HepG2 (cell line): Measurements from ENCODE around the gene TATDN3. TPM values are rescaled to one million over a fixed set of nuclear protein-coding genes. Genes with fewer than 3 reads are reported as not detected.

Source experiments
- ARNTL ChIP-seq: sonication (generic); formaldehyde crosslinking; IDR thresholded peaks from 2 replicates; pipeline ENCODE4 v1.4.0; 2020; ENCODE audit warnings: mild to moderate bottlenecking, missing genetic modification reagents
- CHD2 ChIP-seq: IDR thresholded peaks from 2 replicates; pipeline ENCODE4 v1.6.1; 2011; ENCODE audit warnings: low read depth, low read length, improper control_type of control experiment
- HOXA7 ChIP-seq: sonication (generic); formaldehyde crosslinking; IDR thresholded peaks from 2 replicates; pipeline ENCODE4 v1.8.1; 2022; ENCODE audit warnings: mild to moderate bottlenecking, missing genetic modification reagents, moderate library complexity
- NR2F6 ChIP-seq, 2 experiments: IDR thresholded peaks; 2 replicates each; pipeline ENCODE4 v1.6.1; 2016; ENCODE audit warnings: antibody characterized with exemption in 1 of 2, mild to moderate bottlenecking in 1 of 2
- PRPF4 ChIP-seq: fragments of 200-400 bp; formaldehyde crosslinking; IDR thresholded peaks from 2 replicates; pipeline ENCODE4 v1.6.1; 2016; ENCODE audit warnings: low read length, low read depth; ENCODE audit not compliant: poor library complexity, severe bottlenecking
- REPIN1 ChIP-seq: sonication (generic); formaldehyde crosslinking; IDR thresholded peaks from 2 replicates; pipeline ENCODE4 v1.8.0; 2022; ENCODE audit warnings: missing genetic modification reagents, low read depth, mild to moderate bottlenecking, borderline replicate concordance
- SMAD1 ChIP-seq: sonication (generic); formaldehyde crosslinking; IDR thresholded peaks from 2 replicates; pipeline ENCODE4 v1.4.0; 2020; ENCODE audit warnings: missing genetic modification reagents, low read depth, mild to moderate bottlenecking, borderline replicate concordance
- SP4 ChIP-seq: sonication (generic); formaldehyde crosslinking; IDR thresholded peaks from 2 replicates; pipeline ENCODE4 v1.8.1; 2023; ENCODE audit warnings: mild to moderate bottlenecking, missing genetic modification reagents
- ZNF101 ChIP-seq: sonication (generic); formaldehyde crosslinking; IDR thresholded peaks from 2 replicates; pipeline ENCODE4 v1.4.0; 2020; ENCODE audit warnings: mild to moderate bottlenecking, low read depth, missing genetic modification reagents, borderline replicate concordance
- ZNF629 ChIP-seq: sonication (generic); formaldehyde crosslinking; conservative IDR thresholded peaks from 2 replicates; pipeline ENCODE4 v1.5.0; 2020; ENCODE audit warnings: missing genetic modification reagents
- ZNF652 ChIP-seq: IDR thresholded peaks from 2 replicates; pipeline ENCODE4 v1.6.1; 2016; ENCODE audit warnings: low read depth, borderline replicate concordance
- ZNF75D ChIP-seq: sonication (generic); formaldehyde crosslinking; IDR thresholded peaks from 2 replicates; pipeline ENCODE4 v1.8.1; 2023; ENCODE audit warnings: missing genetic modification reagents, mild to moderate bottlenecking, borderline replicate concordance
- ZNF841 ChIP-seq: sonication (generic); formaldehyde crosslinking; IDR thresholded peaks from 2 replicates; pipeline ENCODE4 v1.8.1; 2023; ENCODE audit warnings: missing genetic modification reagents, borderline replicate concordance
- polyA plus RNA-seq, 8 experiments: library from polyadenylated mRNA; depleted of rRNA in 3 of 8; stranded (reverse) in 7 of 8; unstranded in 1 of 8; fragments of >200 nt; fragmentation: Illumina TruSeq in 4 of 8; extraction: Trizol in 4 of 8; gene quantifications; 2 replicates each; pipeline versions ENCODE4 v1.2.1 to v1.2.3, GENCODE V29; 2011 to 2016; ENCODE audit warnings: low read depth in 4 of 8, missing spikeins in 1 of 8, mixed read lengths in 1 of 8; ENCODE audit not compliant: insufficient read depth in 1 of 8
- total RNA-seq, 5 experiments: library from RNA; depleted of rRNA; stranded (reverse); fragments of >200 nt; fragmentation: Illumina TruSeq; extraction: Trizol; gene quantifications; 2 replicates each; pipeline ENCODE4 v1.2.3, GENCODE V29; 2016; ENCODE audit warnings: low read depth in 1 of 5
- TF ChIP-seq, protein P1 (sequence below): sonication (generic); formaldehyde crosslinking; IDR thresholded peaks from 2 replicates; pipeline ENCODE4 v1.4.0; 2020; ENCODE audit warnings: mild to moderate bottlenecking, missing genetic modification reagents
- TF ChIP-seq, protein P2 (sequence below): sonication (generic); formaldehyde crosslinking; IDR thresholded peaks from 2 replicates; pipeline ENCODE4 v1.5.0; 2020; ENCODE audit warnings: mild to moderate bottlenecking, missing genetic modification reagents
- TF ChIP-seq, protein P3 (sequence below): sonication (generic); formaldehyde crosslinking; IDR thresholded peaks from 2 replicates; pipeline ENCODE4 v1.5.1; 2020; ENCODE audit warnings: mild to moderate bottlenecking, missing genetic modification reagents, borderline replicate concordance
- TF ChIP-seq, protein P4 (sequence below): sonication (generic); formaldehyde crosslinking; IDR thresholded peaks from 2 replicates; pipeline ENCODE4 v1.4.0; 2020; ENCODE audit warnings: missing genetic modification reagents

Gene TATDN3
- total and polyA plus RNA-seq, 2 of the 13 experiments (the other 11 are each of a cell fraction or from before 2014, with no cell fraction given) = 7.3 to 8.6 TPM

DNA sequence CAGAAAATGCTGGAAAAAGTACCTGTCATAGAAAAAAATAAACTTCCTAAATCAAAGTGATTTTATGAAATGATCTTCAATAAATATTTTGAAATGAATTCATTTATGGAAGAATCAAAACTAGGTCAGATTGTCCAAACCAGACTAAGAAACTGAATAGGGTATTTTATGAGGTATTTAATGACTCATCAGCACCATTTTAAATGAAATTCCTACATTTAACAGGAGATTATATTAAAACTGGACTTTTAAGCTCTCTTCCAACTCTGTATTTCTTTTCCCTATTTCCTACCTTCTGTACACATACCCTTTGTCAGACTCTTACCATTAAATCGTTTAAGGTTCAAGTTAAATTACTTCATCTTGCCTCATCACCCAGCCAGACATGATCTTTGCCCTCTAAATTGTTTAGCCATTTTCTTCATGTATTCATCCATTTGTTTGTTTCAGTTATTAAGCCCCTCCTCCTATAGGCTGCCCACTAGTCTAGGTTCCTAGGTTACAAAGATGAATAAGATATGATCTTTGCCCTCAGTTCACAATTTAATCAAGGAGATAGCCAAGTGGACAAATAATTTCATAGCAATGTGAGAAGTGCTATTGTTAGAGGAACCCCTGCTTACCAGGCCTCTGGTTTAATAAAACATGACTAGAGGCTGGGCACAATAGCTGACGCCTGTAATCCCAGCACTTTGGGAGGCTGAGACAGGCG lies 25.0 kb downstream of the TATDN3 start (continued):
- TF ChIP-seq, protein P1, sequence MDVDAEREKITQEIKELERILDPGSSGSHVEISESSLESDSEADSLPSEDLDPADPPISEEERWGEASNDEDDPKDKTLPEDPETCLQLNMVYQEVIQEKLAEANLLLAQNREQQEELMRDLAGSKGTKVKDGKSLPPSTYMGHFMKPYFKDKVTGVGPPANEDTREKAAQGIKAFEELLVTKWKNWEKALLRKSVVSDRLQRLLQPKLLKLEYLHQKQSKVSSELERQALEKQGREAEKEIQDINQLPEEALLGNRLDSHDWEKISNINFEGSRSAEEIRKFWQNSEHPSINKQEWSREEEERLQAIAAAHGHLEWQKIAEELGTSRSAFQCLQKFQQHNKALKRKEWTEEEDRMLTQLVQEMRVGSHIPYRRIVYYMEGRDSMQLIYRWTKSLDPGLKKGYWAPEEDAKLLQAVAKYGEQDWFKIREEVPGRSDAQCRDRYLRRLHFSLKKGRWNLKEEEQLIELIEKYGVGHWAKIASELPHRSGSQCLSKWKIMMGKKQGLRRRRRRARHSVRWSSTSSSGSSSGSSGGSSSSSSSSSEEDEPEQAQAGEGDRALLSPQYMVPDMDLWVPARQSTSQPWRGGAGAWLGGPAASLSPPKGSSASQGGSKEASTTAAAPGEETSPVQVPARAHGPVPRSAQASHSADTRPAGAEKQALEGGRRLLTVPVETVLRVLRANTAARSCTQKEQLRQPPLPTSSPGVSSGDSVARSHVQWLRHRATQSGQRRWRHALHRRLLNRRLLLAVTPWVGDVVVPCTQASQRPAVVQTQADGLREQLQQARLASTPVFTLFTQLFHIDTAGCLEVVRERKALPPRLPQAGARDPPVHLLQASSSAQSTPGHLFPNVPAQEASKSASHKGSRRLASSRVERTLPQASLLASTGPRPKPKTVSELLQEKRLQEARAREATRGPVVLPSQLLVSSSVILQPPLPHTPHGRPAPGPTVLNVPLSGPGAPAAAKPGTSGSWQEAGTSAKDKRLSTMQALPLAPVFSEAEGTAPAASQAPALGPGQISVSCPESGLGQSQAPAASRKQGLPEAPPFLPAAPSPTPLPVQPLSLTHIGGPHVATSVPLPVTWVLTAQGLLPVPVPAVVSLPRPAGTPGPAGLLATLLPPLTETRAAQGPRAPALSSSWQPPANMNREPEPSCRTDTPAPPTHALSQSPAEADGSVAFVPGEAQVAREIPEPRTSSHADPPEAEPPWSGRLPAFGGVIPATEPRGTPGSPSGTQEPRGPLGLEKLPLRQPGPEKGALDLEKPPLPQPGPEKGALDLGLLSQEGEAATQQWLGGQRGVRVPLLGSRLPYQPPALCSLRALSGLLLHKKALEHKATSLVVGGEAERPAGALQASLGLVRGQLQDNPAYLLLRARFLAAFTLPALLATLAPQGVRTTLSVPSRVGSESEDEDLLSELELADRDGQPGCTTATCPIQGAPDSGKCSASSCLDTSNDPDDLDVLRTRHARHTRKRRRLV = no peak
- TF ChIP-seq, protein P2, sequence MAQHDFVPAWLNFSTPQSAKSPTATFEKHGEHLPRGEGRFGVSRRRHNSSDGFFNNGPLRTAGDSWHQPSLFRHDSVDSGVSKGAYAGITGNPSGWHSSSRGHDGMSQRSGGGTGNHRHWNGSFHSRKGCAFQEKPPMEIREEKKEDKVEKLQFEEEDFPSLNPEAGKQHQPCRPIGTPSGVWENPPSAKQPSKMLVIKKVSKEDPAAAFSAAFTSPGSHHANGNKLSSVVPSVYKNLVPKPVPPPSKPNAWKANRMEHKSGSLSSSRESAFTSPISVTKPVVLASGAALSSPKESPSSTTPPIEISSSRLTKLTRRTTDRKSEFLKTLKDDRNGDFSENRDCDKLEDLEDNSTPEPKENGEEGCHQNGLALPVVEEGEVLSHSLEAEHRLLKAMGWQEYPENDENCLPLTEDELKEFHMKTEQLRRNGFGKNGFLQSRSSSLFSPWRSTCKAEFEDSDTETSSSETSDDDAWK = no peak
- TF ChIP-seq ZNF75D (CRISPR knock-in tag) (no peak), ZNF629 (CRISPR knock-in tag) (0 out of 2 replicates have a peak, but pooled peaks have one; percentile 23), ZNF841 (CRISPR knock-in tag) (no peak), SMAD1 (no peak), PRPF4 (no peak), REPIN1 (CRISPR knock-in tag) (peak; percentile 56; the same call in 1 of the 2 replicates), ZNF101 (no peak), HOXA7 (no peak), SP4 (CRISPR knock-in tag) (no peak), ZNF652 (CRISPR knock-in tag) (no peak), CHD2 (no peak), NR2F6 (IDR thresholded peaks at IDR 0.05) (peak; percentile 67), NR2F6 (CRISPR knock-in tag; IDR thresholded peaks at IDR 0.05) (0 out of 2 replicates have a peak, but pooled peaks have one; percentile 43), ARNTL (CRISPR knock-in tag) (no peak)
- TF ChIP-seq, protein P3, sequence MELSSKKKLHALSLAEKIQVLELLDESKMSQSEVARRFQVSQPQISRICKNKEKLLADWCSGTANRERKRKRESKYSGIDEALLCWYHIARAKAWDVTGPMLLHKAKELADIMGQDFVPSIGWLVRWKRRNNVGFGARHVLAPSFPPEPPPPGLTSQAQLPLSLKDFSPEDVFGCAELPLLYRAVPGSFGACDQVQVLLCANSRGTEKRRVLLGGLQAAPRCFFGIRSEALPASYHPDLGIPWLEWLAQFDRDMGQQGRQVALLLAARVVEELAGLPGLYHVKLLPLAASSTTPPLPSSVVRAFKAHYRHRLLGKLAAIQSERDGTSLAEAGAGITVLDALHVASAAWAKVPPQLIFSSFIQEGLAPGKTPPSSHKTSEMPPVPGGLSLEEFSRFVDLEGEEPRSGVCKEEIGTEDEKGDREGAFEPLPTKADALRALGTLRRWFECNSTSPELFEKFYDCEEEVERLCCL (CRISPR knock-in tag) = no peak
- TF ChIP-seq, protein P4, sequence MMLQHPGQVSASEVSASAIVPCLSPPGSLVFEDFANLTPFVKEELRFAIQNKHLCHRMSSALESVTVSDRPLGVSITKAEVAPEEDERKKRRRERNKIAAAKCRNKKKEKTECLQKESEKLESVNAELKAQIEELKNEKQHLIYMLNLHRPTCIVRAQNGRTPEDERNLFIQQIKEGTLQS = peak; percentile 53; the same call in 1 of the 2 replicates
